SJCRH30 (cell line): Measurements from ENCODE around the gene DSCAM. TPM values are rescaled to one million over a fixed set of nuclear protein-coding genes. Genes with fewer than 3 reads are reported as not detected.

Experiments
- DNase-seq, 2 experiments: peaks; one replicate each; pipeline ENCODE4 v3.0.0-alpha.2; 2015 to 2020
- H3K27ac ChIP-seq: fragments of 250-450 bp; sonication (Bioruptor Pico); 2 replicates; pipeline ENCODE4 v1.5.1; 2020; ENCODE audit warnings: mild to moderate bottlenecking, moderate library complexity
- H3K27me3 ChIP-seq: fragments of 250-450 bp; sonication (Bioruptor Pico); 2 replicates; pipeline ENCODE4 v1.5.1; 2020; ENCODE audit warnings: mild to moderate bottlenecking, moderate library complexity
- H3K36me3 ChIP-seq: fragments of 250-450 bp; sonication (Bioruptor Pico); 2 replicates; pipeline ENCODE4 v1.5.1; 2020; ENCODE audit warnings: mild to moderate bottlenecking, moderate library complexity
- H3K4me1 ChIP-seq: fragments of 250-450 bp; sonication (Bioruptor Pico); 2 replicates; pipeline ENCODE4 v1.5.1; 2020; ENCODE audit warnings: mild to moderate bottlenecking, moderate library complexity
- H3K4me3 ChIP-seq: fragments of 250-450 bp; sonication (Bioruptor Pico); 2 replicates; pipeline ENCODE4 v1.5.1; 2020; ENCODE audit warnings: mild to moderate bottlenecking, moderate library complexity
- H3K9me3 ChIP-seq: fragments of 250-450 bp; sonication (Bioruptor Pico); replicated peaks from 2 replicates; pipeline ENCODE4 v1.5.1; 2020; ENCODE audit warnings: mild to moderate bottlenecking, moderate library complexity
- total RNA-seq: library from RNA; depleted of rRNA; stranded (reverse); fragments of >200 nt; shearing (Covaris generic); gene quantifications from 2 replicates; pipeline ENCODE4 v1.2.3, GENCODE V29; 2014

Gene DSCAM
- total RNA-seq, 1 experiment from 2014 or later, result 0.02 TPM

GRCh38 chr21:40768056-40768455 is 78.9 kb downstream of the DSCAM start:
- Histone ChIP-seq H3K4me3 (no peak overlapping the region), H3K4me1 (no peaks in the 10 kb centered on the region), H3K27ac (no peak overlapping the region), H3K36me3 (no peaks in the 10 kb centered on the region), H3K9me3 (no peaks in the 10 kb centered on the region), H3K27me3 (no peaks in the 10 kb centered on the region)
- DNase-seq, result no peak

- H3K27ac ChIP-seq, result no peak overlapping the region
- H3K27me3 ChIP-seq, result no peaks in the 10 kb centered on the region
- DNase-seq, result no peak
- no peaks in the 10 kb centered on the region for H3K4me1 ChIP-seq
- no peaks in the 10 kb centered on the region for H3K36me3 ChIP-seq
- H3K4me3 ChIP-seq, result no peak overlapping the region
- no peaks in the 10 kb centered on the region for H3K9me3 ChIP-seq
Measured at GRCh38 chr21:40766381-40766780, 80.6 kb downstream of the DSCAM start.

GRCh38 chr21:40765811-40766210 is 81.1 kb downstream of the DSCAM start:
- Histone ChIP-seq H3K4me1 (no peaks in the 10 kb centered on the region), H3K27ac (no peak overlapping the region), H3K9me3 (no peaks in the 10 kb centered on the region), H3K27me3 (no peaks in the 10 kb centered on the region), H3K4me3 (no peak overlapping the region), H3K36me3 (no peaks in the 10 kb centered on the region)
- peak in 1 of 2 experiments; percentile 18 for DNase-seq

GRCh38 chr21:40760821-40761220 is 86.1 kb downstream of the DSCAM start:
- H3K4me3 ChIP-seq, result no peak overlapping the region
- DNase-seq, result no peak
- no peaks in the 10 kb centered on the region for H3K4me1 ChIP-seq
- no peaks in the 10 kb centered on the region for H3K9me3 ChIP-seq
- H3K27ac ChIP-seq, result no peak overlapping the region
- no peaks in the 10 kb centered on the region for H3K27me3 ChIP-seq
- H3K36me3 ChIP-seq, result no peaks in the 10 kb centered on the region

- Histone ChIP-seq H3K4me1 (no peaks in the 10 kb centered on the region), H3K9me3 (no peaks in the 10 kb centered on the region), H3K27ac (no peak overlapping the region), H3K36me3 (no peaks in the 10 kb centered on the region), H3K27me3 (peaks cover under 1% of the 10 kb centered on the region; the same call in 1 of the 2 replicates), H3K4me3 (no peak overlapping the region)
- DNase-seq, result no peak
Measured at GRCh38 chr21:40759061-40759460, 87.9 kb downstream of the DSCAM start.

- no peaks in the 10 kb centered on the region for H3K9me3 ChIP-seq
- no peak overlapping the region for H3K4me3 ChIP-seq
- no peaks in the 10 kb centered on the region for H3K36me3 ChIP-seq
- H3K27me3 ChIP-seq, result peaks cover 3% of the 10 kb centered on the region; the same call in 1 of the 2 replicates
- DNase-seq, result no peak
- no peaks in the 10 kb centered on the region for H3K4me1 ChIP-seq
- H3K27ac ChIP-seq, result no peak overlapping the region
Measured at GRCh38 chr21:40757366-40757765, 89.6 kb downstream of the DSCAM start.

GRCh38 chr21:40754466-40754865 is 92.5 kb downstream of the DSCAM start:
- no peak overlapping the region for H3K27ac ChIP-seq
- H3K9me3 ChIP-seq, result no peaks in the 10 kb centered on the region
- H3K36me3 ChIP-seq, result no peaks in the 10 kb centered on the region
- DNase-seq, result no peak
- H3K4me3 ChIP-seq, result no peak overlapping the region
- H3K4me1 ChIP-seq, result no peaks in the 10 kb centered on the region
- peaks cover 3% of the 10 kb centered on the region; the same call in 1 of the 2 replicates for H3K27me3 ChIP-seq

GRCh38 chr21:40753756-40754155 is 93.2 kb downstream of the DSCAM start:
- Histone ChIP-seq H3K4me1 (no peaks in the 10 kb centered on the region), H3K4me3 (no peak overlapping the region), H3K36me3 (no peaks in the 10 kb centered on the region), H3K27me3 (peaks cover 3% of the 10 kb centered on the region; the same call in 1 of the 2 replicates), H3K27ac (no peak overlapping the region), H3K9me3 (no peaks in the 10 kb centered on the region)
- no peak for DNase-seq

- Histone ChIP-seq H3K9me3 (no peaks in the 10 kb centered on the region), H3K4me1 (no peaks in the 10 kb centered on the region), H3K27ac (no peak overlapping the region), H3K27me3 (peaks cover 3% of the 10 kb centered on the region; the same call in 1 of the 2 replicates), H3K4me3 (no peak overlapping the region), H3K36me3 (no peaks in the 10 kb centered on the region)
- DNase-seq, result no peak
Measured at GRCh38 chr21:40752125-40752524, 94.8 kb downstream of the DSCAM start.

- H3K9me3 ChIP-seq, result no peaks in the 10 kb centered on the region
- no peak overlapping the region for H3K27ac ChIP-seq
Measured at GRCh38 chr21:40751221-40751620, 95.7 kb downstream of the DSCAM start.

GRCh38 chr21:40736145-40736544 is 110.8 kb downstream of the DSCAM start:
- H3K27ac ChIP-seq, result no peak overlapping the region
- H3K4me3 ChIP-seq, result no peak overlapping the region

More at GRCh38 chr21:40751221-40751620, 95.7 kb downstream of the DSCAM start:
- no peak for DNase-seq
- no peak overlapping the region for H3K4me3 ChIP-seq
- H3K27me3 ChIP-seq, result peaks cover 3% of the 10 kb centered on the region; the same call in 1 of the 2 replicates
- H3K4me1 ChIP-seq, result no peaks in the 10 kb centered on the region
- H3K36me3 ChIP-seq, result no peaks in the 10 kb centered on the region

GRCh38 chr21:40733024-40733397 is 113.9 kb downstream of the DSCAM start:
- no peak for DNase-seq
- H3K4me3 ChIP-seq, result no peak overlapping the region
- no peaks in the 10 kb centered on the region for H3K36me3 ChIP-seq
- no peaks in the 10 kb centered on the region for H3K4me1 ChIP-seq
- no peaks in the 10 kb centered on the region for H3K9me3 ChIP-seq
- no peak overlapping the region for H3K27ac ChIP-seq
- H3K27me3 ChIP-seq, result peaks cover 13% of the 10 kb centered on the region; the same call in 1 of the 2 replicates

More at GRCh38 chr21:40736145-40736544, 110.8 kb downstream of the DSCAM start:
- H3K27me3 ChIP-seq, result peaks cover 16% of the 10 kb centered on the region; the same call in 1 of the 2 replicates
- H3K9me3 ChIP-seq, result no peaks in the 10 kb centered on the region
- H3K36me3 ChIP-seq, result no peaks in the 10 kb centered on the region
- no peak for DNase-seq
- H3K4me1 ChIP-seq, result no peaks in the 10 kb centered on the region

- Histone ChIP-seq H3K27me3 (peaks cover 12% of the 10 kb centered on the region; the same call in 1 of the 2 replicates), H3K27ac (no peak overlapping the region), H3K4me1 (no peaks in the 10 kb centered on the region), H3K36me3 (no peaks in the 10 kb centered on the region), H3K9me3 (no peaks in the 10 kb centered on the region), H3K4me3 (no peak overlapping the region)
- no peak for DNase-seq
Measured at GRCh38 chr21:40732253-40733023, 114.5 kb downstream of the DSCAM start.

GRCh38 chr21:40731206-40731605 is 115.8 kb downstream of the DSCAM start:
- Histone ChIP-seq H3K27me3 (peaks cover 12% of the 10 kb centered on the region; the same call in 1 of the 2 replicates), H3K36me3 (no peaks in the 10 kb centered on the region), H3K4me3 (no peak overlapping the region), H3K4me1 (no peaks in the 10 kb centered on the region), H3K27ac (no peak overlapping the region), H3K9me3 (no peaks in the 10 kb centered on the region)
- no peak for DNase-seq

GRCh38 chr21:40730426-40730800 is 116.5 kb downstream of the DSCAM start:
- no peak overlapping the region for H3K4me3 ChIP-seq
- DNase-seq, result no peak
- no peaks in the 10 kb centered on the region for H3K9me3 ChIP-seq
- peaks cover 12% of the 10 kb centered on the region; the same call in 1 of the 2 replicates for H3K27me3 ChIP-seq
- no peaks in the 10 kb centered on the region for H3K36me3 ChIP-seq
- H3K27ac ChIP-seq, result no peak overlapping the region
- H3K4me1 ChIP-seq, result no peaks in the 10 kb centered on the region
